ENCODE results near the gene MARK1.

- no peak for TF ChIP-seq YY1 (IDR thresholded peaks at IDR 0.05; ENCODE audit: low read depth)
- no peak for TF ChIP-seq EGR1 (IDR thresholded peaks at IDR 0.05)
- TF ChIP-seq RAD21 (IDR thresholded peaks at IDR 0.05; ENCODE audit: low read depth) = no peak
- TF ChIP-seq TEAD4 (IDR thresholded peaks at IDR 0.05) = no peak
These were observed 20.9 kb upstream of the MARK1 start for GRCh38 chr1:220507085-220507484.

Measured in Ishikawa (cell line).